Aortic smooth muscle cell (primary cell): ENCODE measurements around the gene RIMKLB. TPM values are rescaled to one million over a fixed set of nuclear protein-coding genes. Genes with fewer than 3 reads are reported as not detected.

Experiments used
- total RNA-seq: library from RNA; depleted of rRNA; stranded (reverse); fragments of >200 nt; gene quantifications from 2 replicates; pipeline ENCODE4 v1.2.3, GENCODE V29; 2014

RIMKLB gene
- total RNA-seq: 29.6 and 42.2 TPM in 2 replicates

GRCh38 chr12:8697476-8698131 is at the start of gene RIMKLB:
TSS of gene RIMKLB (plus strand) at chr12:8697991. CDS start at chr12:8713867, 15,876 bp downstream.

GRCh38 chr12:8662593-8662992 is 35.2 kb upstream of the RIMKLB start, which contains the start of gene MFAP5:
TSS of gene MFAP5 (minus strand) at chr12:8662826. CDS start at chr12:8662104, 722 bp downstream.

GRCh38 chr12:8822298-8822697 is 124.5 kb downstream of the RIMKLB start, which contains the start of gene A2ML1:
TSS of gene A2ML1 (plus strand) at chr12:8822621. CDS start at chr12:8822652, 31 bp downstream.

Other genes starting within 250 kb of the RIMKLB start
- gene CLEC6A, start 242.0 kb upstream of the RIMKLB start, total RNA-seq: not detected in 2 replicates
- not detected in 2 replicates for gene CLEC4D, start 184.5 kb upstream of the RIMKLB start, total RNA-seq
- not detected in 2 replicates for gene CLEC4E, start 157.1 kb upstream of the RIMKLB start, total RNA-seq
- not detected in 2 replicates for gene AICDA, start 85.1 kb upstream of the RIMKLB start, total RNA-seq
- gene MFAP5, start 35.2 kb upstream of the RIMKLB start, total RNA-seq: 2.8 and 8.5 TPM in 2 replicates
- 0.53 TPM in 1 of 2 replicates, not detected in the other for gene A2ML1, start 124.6 kb downstream of the RIMKLB start, total RNA-seq
- gene PHC1, start 216.5 kb downstream of the RIMKLB start, total RNA-seq: 9.6 and 14.7 TPM in 2 replicates